Activated CD4-positive, alpha-beta T cell treated with anti-CD3 and anti-CD28 coated beads, Interleukin-2, amount 10 ng/mL, durations not matched to agents 7 days and 5 days (primary cell): ENCODE data around the gene MYO15B. TPM values are rescaled to one million over a fixed set of nuclear protein-coding genes. Genes with fewer than 3 reads are reported as not detected.
A peak's percentile ranks its signal among the peaks of the same experiment; 100 is the strongest.
"Not testable (repeated sequence)": the region's sequence is repeated elsewhere in the genome, so short reads cannot be mapped to it uniquely, and the experiment has no call there.

Experiments used
- CTCF ChIA-PET: fragments of 350-600 bp; sonication (Branson Sonifier 250); formaldehyde crosslinking; loops from one replicate; lab custom pipeline; 2021; ENCODE audit warnings: antibody characterized with exemption; lab: Charles Lee
- POLR2A ChIA-PET: fragments of 350-600 bp; sonication (Branson Sonifier 250); formaldehyde crosslinking; loops from one replicate; lab custom pipeline; 2021; ENCODE audit warnings: antibody characterized with exemption; lab: Charles Lee
- DNase-seq: peaks from one replicate; pipeline ENCODE4 v3.0.0-alpha.2; 2020
- H3K27ac Mint-ChIP-seq: one replicate; pipeline ENCODE4 v1.8.0; 2021; ENCODE audit warnings: mild to moderate bottlenecking, moderate library complexity, mixed read lengths
- H3K27me3 Mint-ChIP-seq: one replicate; pipeline ENCODE4 v1.8.0; 2021; ENCODE audit warnings: mixed read lengths
- H3K36me3 Mint-ChIP-seq: one replicate; pipeline ENCODE4 v1.8.0; 2021; ENCODE audit warnings: low read depth, mixed read lengths
- H3K4me1 Mint-ChIP-seq: one replicate; pipeline ENCODE4 v1.8.0; 2021; ENCODE audit warnings: mixed read lengths
- H3K4me3 Mint-ChIP-seq: one replicate; pipeline ENCODE4 v1.8.0; 2021; ENCODE audit warnings: mild to moderate bottlenecking, moderate library complexity, mixed read lengths
- H3K9me3 Mint-ChIP-seq: one replicate; pipeline ENCODE4 v1.8.0; 2021; ENCODE audit warnings: mixed read lengths
- total RNA-seq, 2 experiments: library from RNA; stranded (reverse); gene quantifications; one replicate each; pipeline ENCODE4 v1.2.3, GENCODE V29; 2021

Gene MYO15B
- total RNA-seq, 2 experiments from 2014 or later: 11.0 to 13.4 TPM

GRCh38 chr17:75573540-75573957 lies 14.1 kb upstream of the MYO15B start:
- ChIA-PET POLR2A (no interaction called here), CTCF (no interaction called here)

GRCh38 chr17:75573994-75574393 lies 13.6 kb upstream of the MYO15B start:
- Mint-ChIP-seq H3K27me3 (no peaks in the 10 kb centered on the region), H3K4me1 (peaks cover 6% of the 10 kb centered on the region), H3K27ac (peak overlapping the region; percentile 19), H3K4me3 (no peak overlapping the region), H3K36me3 (no peaks in the 10 kb centered on the region), H3K9me3 (no peaks in the 10 kb centered on the region)
- no peak for DNase-seq
- ChIA-PET POLR2A (no interaction called here), CTCF (no interaction called here)

More at GRCh38 chr17:75573540-75573957, 14.1 kb upstream of the MYO15B start:
- Mint-ChIP-seq H3K27ac (no peak overlapping the region), H3K4me1 (peaks cover 6% of the 10 kb centered on the region), H3K36me3 (no peaks in the 10 kb centered on the region), H3K4me3 (no peak overlapping the region), H3K9me3 (no peaks in the 10 kb centered on the region), H3K27me3 (no peaks in the 10 kb centered on the region)
- DNase-seq: no peak

GRCh38 chr17:75574404-75575036 lies 13.1 kb upstream of the MYO15B start:
- no peaks in the 10 kb centered on the region for H3K36me3 Mint-ChIP-seq

GRCh38 chr17:75575197-75575596 lies 12.4 kb upstream of the MYO15B start:
- no peak for DNase-seq
- Mint-ChIP-seq H3K36me3 (no peaks in the 10 kb centered on the region), H3K4me3 (no peak overlapping the region), H3K9me3 (no peaks in the 10 kb centered on the region), H3K27me3 (no peaks in the 10 kb centered on the region), H3K27ac (no peak overlapping the region), H3K4me1 (peaks cover 6% of the 10 kb centered on the region)
- ChIA-PET POLR2A (no interaction called here), CTCF (no interaction called here)

More at GRCh38 chr17:75574404-75575036, 13.1 kb upstream of the MYO15B start:
- Mint-ChIP-seq H3K9me3 (no peaks in the 10 kb centered on the region), H3K4me3 (no peak overlapping the region), H3K4me1 (peaks cover 6% of the 10 kb centered on the region), H3K27ac (no peak overlapping the region), H3K27me3 (no peaks in the 10 kb centered on the region)
- ChIA-PET POLR2A (no interaction called here), CTCF (no interaction called here)
- DNase-seq: no peak

GRCh38 chr17:75575728-75576127 lies 11.9 kb upstream of the MYO15B start:
- Mint-ChIP-seq H3K36me3 (no peaks in the 10 kb centered on the region), H3K27ac (no peak overlapping the region), H3K4me1 (peaks cover 6% of the 10 kb centered on the region), H3K27me3 (no peaks in the 10 kb centered on the region), H3K9me3 (no peaks in the 10 kb centered on the region), H3K4me3 (no peak overlapping the region)
- CTCF ChIA-PET: no interaction called here
- POLR2A ChIA-PET: no interaction called here
- DNase-seq: no peak

GRCh38 chr17:75576661-75577060 lies 10.9 kb upstream of the MYO15B start:
- Mint-ChIP-seq H3K36me3 (no peaks in the 10 kb centered on the region), H3K27ac (no peak overlapping the region)
- CTCF ChIA-PET: interaction anchor here (1.0 kb wide), 1 partner anchor 45 kb away, joined by 6 read pairs; no protein-coding TSS in a partner anchor

GRCh38 chr17:75581121-75581725 lies 6.4 kb upstream of the MYO15B start:
- H3K27me3 Mint-ChIP-seq: peaks cover 15% of the 10 kb centered on the region
- ChIA-PET POLR2A (interaction anchor here (0.6 kb wide), 1 partner anchor 11 kb away, joined by 3 read pairs; no protein-coding TSS in a partner anchor), CTCF (interaction anchor here (0.6 to 2.6 kb wide), 8 partner anchors 10 to 428 kb away, joined by 3 to 8 read pairs (median 4); no protein-coding TSS in a partner anchor)
- peaks cover 12% of the 10 kb centered on the region for H3K4me1 Mint-ChIP-seq
- H3K27ac Mint-ChIP-seq, H3K36me3 Mint-ChIP-seq, H3K9me3 Mint-ChIP-seq: not testable (repeated sequence)
- peak overlapping the region; percentile 62 for H3K4me3 Mint-ChIP-seq
- peak; percentile 57 for DNase-seq

More at GRCh38 chr17:75576661-75577060, 10.9 kb upstream of the MYO15B start:
- Mint-ChIP-seq H3K4me3 (no peak overlapping the region), H3K27me3 (peaks cover 2% of the 10 kb centered on the region), H3K4me1 (peaks cover 9% of the 10 kb centered on the region), H3K9me3 (peaks cover 5% of the 10 kb centered on the region)
- no peak for DNase-seq
- POLR2A ChIA-PET: no interaction called here

- H3K9me3 Mint-ChIP-seq, POLR2A ChIA-PET: not testable (repeated sequence)
Measured at GRCh38 chr17:75583197-75583596, 4.4 kb upstream of the MYO15B start.

GRCh38 chr17:75584849-75585175 lies 2.8 kb upstream of the MYO15B start:
- no peak overlapping the region for H3K27ac Mint-ChIP-seq
- ChIA-PET POLR2A (no interaction called here), CTCF (no interaction called here)
- peaks cover 12% of the 10 kb centered on the region for H3K4me1 Mint-ChIP-seq
- H3K36me3 Mint-ChIP-seq: no peaks in the 10 kb centered on the region
- H3K9me3 Mint-ChIP-seq: peaks cover 5% of the 10 kb centered on the region
- H3K4me3 Mint-ChIP-seq: no peak overlapping the region
- no peak for DNase-seq
- peaks cover 29% of the 10 kb centered on the region for H3K27me3 Mint-ChIP-seq

More at GRCh38 chr17:75583197-75583596, 4.4 kb upstream of the MYO15B start:
- DNase-seq, H3K4me3 Mint-ChIP-seq, H3K36me3 Mint-ChIP-seq, H3K27ac Mint-ChIP-seq: not testable (repeated sequence)
- H3K4me1 Mint-ChIP-seq: peaks cover 12% of the 10 kb centered on the region
- CTCF ChIA-PET: interaction anchor here (0.6 to 2.6 kb wide), 11 partner anchors 12 to 545 kb away, joined by 3 to 8 read pairs (median 4); partner anchors contain the start of genes MIF4GD, SMIM5 and TRIM65
- peaks cover 29% of the 10 kb centered on the region for H3K27me3 Mint-ChIP-seq

- Mint-ChIP-seq H3K9me3 (no peaks in the 10 kb centered on the region), H3K4me3 (no peak overlapping the region), H3K27ac (no peak overlapping the region), H3K27me3 (peaks cover 24% of the 10 kb centered on the region), H3K36me3 (no peaks in the 10 kb centered on the region), H3K4me1 (peaks cover 10% of the 10 kb centered on the region)
- ChIA-PET POLR2A (no interaction called here), CTCF (interaction anchor here (0.6 to 1.6 kb wide), 7 partner anchors 10 to 287 kb away, joined by 3 to 6 read pairs (median 3); partner anchors contain the start of genes TMEM94 and WBP2)
- DNase-seq: no peak
Measured at GRCh38 chr17:75588596-75589011, 1.0 kb downstream of the MYO15B start.

- H3K27ac Mint-ChIP-seq: peak overlapping the region; percentile 86
- H3K36me3 Mint-ChIP-seq: no peaks in the 10 kb centered on the region
- H3K9me3 Mint-ChIP-seq: no peaks in the 10 kb centered on the region
- CTCF ChIA-PET: interaction anchor here (0.9 to 2.3 kb wide), 7 partner anchors 10 to 266 kb away, joined by 3 to 11 read pairs (median 4); partner anchors contain the start of gene WBP2
- POLR2A ChIA-PET: no interaction called here
- H3K4me1 Mint-ChIP-seq: peaks cover 10% of the 10 kb centered on the region
- peak; percentile 96 for DNase-seq
- H3K27me3 Mint-ChIP-seq: peaks cover 24% of the 10 kb centered on the region
- peak overlapping the region; percentile 68 for H3K4me3 Mint-ChIP-seq
Measured at GRCh38 chr17:75589012-75589918, 1.7 kb downstream of the MYO15B start.

- Mint-ChIP-seq H3K36me3 (no peaks in the 10 kb centered on the region), H3K4me3 (no peak overlapping the region), H3K9me3 (no peaks in the 10 kb centered on the region), H3K27me3 (peaks cover 24% of the 10 kb centered on the region), H3K27ac (peak overlapping the region; percentile 71), H3K4me1 (peaks cover 10% of the 10 kb centered on the region)
- ChIA-PET POLR2A (no interaction called here), CTCF (interaction anchor here (1.1 to 2.3 kb wide), 3 partner anchors 12 to 317 kb away, joined by 3 to 11 read pairs (median 7); no protein-coding TSS in a partner anchor)
- no peak for DNase-seq
Measured at GRCh38 chr17:75589919-75590303, 2.3 kb downstream of the MYO15B start.
